OCI-LY7 (cell line): ENCODE results near the gene UACA. TPM values are rescaled to one million over a fixed set of nuclear protein-coding genes. Genes with fewer than 3 reads are reported as not detected.

Experiments used
- BruUV-seq: library from RNA; stranded (reverse); fragments of 400-500 nt; replicated peaks from 2 replicates; lab custom pipeline; 2021; lab: Mats Ljungman, UMichigan
- CTCF ChIA-PET: fragments of 300-600 bp; sonication (Branson Sonifier 250); formaldehyde crosslinking; loops from one replicate; lab custom pipeline; 2022; ENCODE audit warnings: antibody characterized with exemption; ENCODE audit not compliant: unreplicated experiment; lab: Charles Lee
- POLR2A ChIA-PET: fragments of 300-600 bp; sonication (Branson Sonifier 250); formaldehyde crosslinking; loops from one replicate; lab custom pipeline; 2022; ENCODE audit warnings: antibody characterized with exemption; lab: Charles Lee
- DNase-seq: peaks from one replicate; pipeline ENCODE4 v3.0.0-alpha.2; 2015; ENCODE audit warnings: low spot score
- H2AFZ ChIP-seq: fragments of 200-600 bp; sonication (generic), shearing (Covaris generic); 2 replicates; pipeline ENCODE4 v1.6.1; 2014; ENCODE audit warnings: mild to moderate bottlenecking, antibody characterized with exemption, low read length, moderate library complexity
- H3K27ac ChIP-seq: fragments of 200-600 bp; sonication (generic); 2 replicates; pipeline ENCODE4 v1.5.1; 2014; ENCODE audit warnings: mixed run types, low read depth, mild to moderate bottlenecking, moderate library complexity, low read length, inconsistent platforms; ENCODE audit not compliant: poor library complexity, severe bottlenecking
- H3K36me3 ChIP-seq: fragments of 200-600 bp; sonication (generic); 2 replicates; pipeline ENCODE4 v1.6.1; 2014; ENCODE audit warnings: mild to moderate bottlenecking, antibody characterized with exemption, low read length, moderate library complexity, mixed read lengths; ENCODE audit not compliant: insufficient read depth
- H3K4me1 ChIP-seq: fragments of 200-600 bp; sonication (generic); 2 replicates; pipeline ENCODE4 v1.5.1; 2014; ENCODE audit warnings: mild to moderate bottlenecking, low read length; ENCODE audit not compliant: insufficient read depth, poor library complexity, severe bottlenecking
- H3K4me2 ChIP-seq: fragments of 200-600 bp; sonication (generic); 2 replicates; pipeline ENCODE4 v1.6.1; 2014; ENCODE audit warnings: mild to moderate bottlenecking, low read length
- H3K4me3 ChIP-seq: fragments of 200-600 bp; sonication (generic); 2 replicates; pipeline ENCODE4 v1.5.1; 2014; ENCODE audit warnings: mild to moderate bottlenecking, low read depth, low read length; ENCODE audit not compliant: poor library complexity, severe bottlenecking
- H3K79me2 ChIP-seq: fragments of 200-600 bp; sonication (generic); 2 replicates; pipeline ENCODE4 v1.6.1; 2016; ENCODE audit warnings: low read depth, mild to moderate bottlenecking, low read length, moderate library complexity, mixed read lengths; ENCODE audit not compliant: insufficient read depth
- H3K9me2 ChIP-seq: fragments of 200-600 bp; sonication (generic); 2 replicates; pipeline ENCODE4 v1.6.1; 2016; ENCODE audit warnings: mild to moderate bottlenecking, low read length, mixed read lengths; ENCODE audit not compliant: insufficient read depth
- H3K9me3 ChIP-seq: fragments of 200-600 bp; sonication (generic); 2 replicates; pipeline ENCODE4 v1.6.1; 2014; ENCODE audit warnings: mild to moderate bottlenecking, mixed run types, low read length, mixed read lengths
- H4K20me1 ChIP-seq: fragments of 200-600 bp; sonication (generic); 2 replicates; pipeline ENCODE4 v1.6.1; 2014; ENCODE audit warnings: mild to moderate bottlenecking, antibody characterized with exemption, low read length, moderate library complexity, mixed read lengths; ENCODE audit not compliant: insufficient read depth
- CTCF ChIP-seq: fragments of 200-600 bp; sonication (generic); conservative IDR thresholded peaks from 2 replicates; pipeline ENCODE4 v1.5.1; 2014; ENCODE audit warnings: mild to moderate bottlenecking, antibody characterized with exemption, low read length, moderate library complexity, mixed read lengths
- EZH2phosphoT487 ChIP-seq: fragments of 200-600 bp; sonication (generic); IDR thresholded peaks from 2 replicates; pipeline ENCODE4 v1.6.1; 2018; ENCODE audit warnings: low read depth, borderline replicate concordance, mild to moderate bottlenecking, mixed run types, antibody characterized with exemption, low read length, moderate library complexity, mixed read lengths
- intact Hi-C: fragments of 100-400 bp; cut with micrococcal nuclease; formaldehyde crosslinking; loops from one replicate; pipeline ENCODE4 v1.10.0; 2022; ENCODE audit not compliant: unreplicated experiment
- total RNA-seq, 2 experiments: library from RNA; depleted of rRNA in 1 of 2; stranded (reverse); fragments of >200 nt in 1 of 2; shearing (Covaris generic) in 1 of 2; gene quantifications; 2 replicates each; pipeline ENCODE4 v1.2.3, GENCODE V29; 2014 to 2022

UACA gene
- total RNA-seq, 2 experiments from 2014 or later = not detected

- DNase-seq = no peak
- intact Hi-C loops = no loop called here
- no TSS peak for BruUV-seq
- Histone ChIP-seq H3K9me2 (no peaks in the 10 kb centered on the region), H3K4me3 (no peak overlapping the region), H4K20me1 (no peaks in the 10 kb centered on the region), H3K27ac (no peak overlapping the region), H3K4me1 (no peaks in the 10 kb centered on the region), H3K79me2 (no peaks in the 10 kb centered on the region), H3K4me2 (no peak overlapping the region), H3K36me3 (no peaks in the 10 kb centered on the region), H2AFZ (no peak overlapping the region), H3K9me3 (no peaks in the 10 kb centered on the region)
- TF ChIP-seq CTCF (no peak), EZH2phosphoT487 (no peak)
- CTCF ChIA-PET = no interaction called here
- POLR2A ChIA-PET = interaction anchor here (0.5 kb wide), 1 partner anchor 1271 kb away, joined by 8 read pairs; no protein-coding TSS in a partner anchor
Observed at GRCh38 chr15:70765504-70766281, 2.3 kb upstream of the UACA start.

- Histone ChIP-seq H3K79me2 (no peaks in the 10 kb centered on the region), H3K27ac (no peak overlapping the region), H3K36me3 (no peaks in the 10 kb centered on the region), H3K4me1 (no peaks in the 10 kb centered on the region), H3K9me2 (no peaks in the 10 kb centered on the region), H3K4me3 (no peak overlapping the region), H3K4me2 (no peak overlapping the region), H2AFZ (no peak overlapping the region), H4K20me1 (no peaks in the 10 kb centered on the region), H3K9me3 (no peaks in the 10 kb centered on the region)
- intact Hi-C loops = no loop called here
- no TSS peak for BruUV-seq
- ChIA-PET POLR2A (no interaction called here), CTCF (no interaction called here)
- TF ChIP-seq EZH2phosphoT487 (no peak), CTCF (no peak)
- DNase-seq = no peak
Observed at GRCh38 chr15:70763950-70764730, 782 bp upstream of the UACA start.
